Measurements from ENCODE around the gene SLC22A1. TPM values are rescaled to one million over a fixed set of nuclear protein-coding genes. Genes with fewer than 3 reads are reported as not detected.
"Not testable (repeated sequence)": the region's sequence is repeated elsewhere in the genome, so short reads cannot be mapped to it uniquely, and the experiment has no call there.

SLC22A1 gene
- total RNA-seq, 1 donor from 2014 or later: 2.0 TPM

DNA sequence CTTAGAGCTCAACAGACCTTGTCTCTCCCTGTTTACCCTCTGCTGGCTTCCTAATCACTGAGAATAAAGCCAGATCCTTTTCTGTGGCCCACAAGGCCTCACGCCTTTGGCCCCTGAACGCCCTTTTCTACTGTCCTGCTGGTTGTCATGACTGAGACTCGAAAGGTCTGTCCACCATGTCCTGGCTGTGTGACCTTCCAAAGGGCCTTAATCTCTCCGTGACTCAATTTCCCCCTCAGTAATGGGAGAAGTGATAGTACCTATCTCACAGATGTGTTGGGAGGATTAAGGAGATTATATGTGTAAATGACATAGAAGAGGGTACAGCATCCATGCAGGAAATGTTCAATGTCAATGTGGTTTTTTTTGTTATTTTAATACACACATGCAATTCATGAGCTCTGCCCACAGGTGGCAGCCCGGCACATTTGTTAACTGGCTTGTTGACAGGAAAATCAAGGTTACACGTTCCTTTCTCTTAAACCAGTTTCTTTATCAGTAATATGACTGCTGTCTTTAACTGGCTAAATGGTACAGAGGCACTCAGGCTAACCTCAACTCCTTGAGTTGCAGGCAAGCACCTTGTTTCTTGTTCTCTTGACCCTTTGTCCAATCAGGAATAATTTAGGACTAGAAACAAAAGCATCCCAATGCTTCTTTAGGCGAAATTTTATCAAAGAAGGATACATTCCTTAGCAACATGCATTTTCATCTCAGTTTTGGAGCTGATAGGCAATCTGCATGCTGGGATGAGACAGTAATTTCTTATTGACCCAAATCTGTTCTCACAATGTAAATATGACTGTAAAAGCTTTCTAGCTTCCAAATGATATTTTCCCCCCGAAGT, 16.6 kb downstream of the SLC22A1 start:
- peak in 1 of 2 experiments; percentile 59 for DNase-seq (ENCODE audit: low spot score in 2 of 2, unreplicated experiment in 2 of 2)
- Mint-ChIP-seq H3K27me3 (ENCODE audit: low read depth) (no peaks in the 10 kb centered on the region), H3K27ac (peak overlapping the region; percentile 50), H3K36me3 (peaks cover 2% of the 10 kb centered on the region), H3K4me1 (peaks cover 31% of the 10 kb centered on the region), H3K9me3 (no peaks in the 10 kb centered on the region), H3K4me3 (no peak overlapping the region)
- TF ChIP-seq, protein P1, sequence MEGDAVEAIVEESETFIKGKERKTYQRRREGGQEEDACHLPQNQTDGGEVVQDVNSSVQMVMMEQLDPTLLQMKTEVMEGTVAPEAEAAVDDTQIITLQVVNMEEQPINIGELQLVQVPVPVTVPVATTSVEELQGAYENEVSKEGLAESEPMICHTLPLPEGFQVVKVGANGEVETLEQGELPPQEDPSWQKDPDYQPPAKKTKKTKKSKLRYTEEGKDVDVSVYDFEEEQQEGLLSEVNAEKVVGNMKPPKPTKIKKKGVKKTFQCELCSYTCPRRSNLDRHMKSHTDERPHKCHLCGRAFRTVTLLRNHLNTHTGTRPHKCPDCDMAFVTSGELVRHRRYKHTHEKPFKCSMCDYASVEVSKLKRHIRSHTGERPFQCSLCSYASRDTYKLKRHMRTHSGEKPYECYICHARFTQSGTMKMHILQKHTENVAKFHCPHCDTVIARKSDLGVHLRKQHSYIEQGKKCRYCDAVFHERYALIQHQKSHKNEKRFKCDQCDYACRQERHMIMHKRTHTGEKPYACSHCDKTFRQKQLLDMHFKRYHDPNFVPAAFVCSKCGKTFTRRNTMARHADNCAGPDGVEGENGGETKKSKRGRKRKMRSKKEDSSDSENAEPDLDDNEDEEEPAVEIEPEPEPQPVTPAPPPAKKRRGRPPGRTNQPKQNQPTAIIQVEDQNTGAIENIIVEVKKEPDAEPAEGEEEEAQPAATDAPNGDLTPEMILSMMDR (IDR thresholded peaks at IDR 0.05; ENCODE audit: unreplicated experiment): peak; percentile 81

DNA sequence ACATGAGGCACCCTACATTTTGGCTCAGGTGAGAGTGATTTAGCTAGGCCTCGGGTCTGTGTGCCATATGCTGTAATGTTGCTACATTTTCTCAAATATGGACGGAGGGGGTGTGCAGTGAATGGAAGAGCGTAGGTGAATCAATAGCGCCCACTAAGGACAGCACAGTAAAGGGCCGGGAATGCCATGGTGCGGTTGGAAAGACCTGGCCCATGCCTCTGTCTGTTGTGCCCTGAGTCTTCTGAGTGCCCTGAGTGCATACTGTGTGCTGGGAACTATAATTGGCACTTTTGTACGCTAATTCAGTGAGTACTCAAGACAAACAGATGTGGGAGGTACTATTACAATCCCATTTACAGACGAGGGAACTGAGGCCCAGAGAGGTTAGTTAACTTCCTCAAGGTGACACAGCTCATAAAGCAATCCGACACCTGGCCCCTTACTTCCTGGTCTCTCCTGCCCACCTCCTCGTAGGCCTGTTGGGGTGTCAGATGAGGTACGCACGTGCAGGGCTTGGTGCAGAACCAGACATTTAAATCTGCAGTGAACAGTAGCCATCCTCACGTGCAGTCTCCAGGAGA, 17.3 kb downstream of the SLC22A1 start:
- peaks cover 31% of the 10 kb centered on the region for H3K4me1 Mint-ChIP-seq
- H3K27me3 Mint-ChIP-seq (ENCODE audit: low read depth): no peaks in the 10 kb centered on the region
- no peak overlapping the region for H3K4me3 Mint-ChIP-seq
- no peaks in the 10 kb centered on the region for H3K9me3 Mint-ChIP-seq
- TF ChIP-seq, protein P1 (IDR thresholded peaks at IDR 0.05; ENCODE audit: unreplicated experiment): no peak
- no peak for DNase-seq (ENCODE audit: low spot score in 2 of 2, unreplicated experiment in 2 of 2)
- H3K27ac Mint-ChIP-seq: peak overlapping the region; percentile 75
- H3K36me3 Mint-ChIP-seq: peaks cover 4% of the 10 kb centered on the region

DNA sequence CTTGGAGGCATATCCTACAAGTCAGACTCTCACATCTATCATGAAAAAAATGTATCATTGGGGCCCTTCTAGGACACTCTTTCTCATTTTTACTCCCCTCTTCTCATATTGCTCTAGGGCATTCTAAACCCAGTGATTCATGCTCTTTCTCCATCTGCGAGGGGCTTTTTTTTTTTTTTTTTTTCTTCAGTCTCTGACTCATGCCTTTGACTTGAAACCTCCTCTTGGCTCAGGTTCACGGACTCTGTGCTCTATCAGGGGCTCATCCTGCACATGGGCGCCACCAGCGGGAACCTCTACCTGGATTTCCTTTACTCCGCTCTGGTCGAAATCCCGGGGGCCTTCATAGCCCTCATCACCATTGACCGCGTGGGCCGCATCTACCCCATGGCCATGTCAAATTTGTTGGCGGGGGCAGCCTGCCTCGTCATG, 17.8 kb downstream of the SLC22A1 start:
- Mint-ChIP-seq H3K27me3 (ENCODE audit: low read depth) (no peaks in the 10 kb centered on the region), H3K27ac (peak overlapping the region; percentile 75), H3K36me3 (peaks cover 8% of the 10 kb centered on the region), H3K4me3 (no peak overlapping the region), H3K4me1 (peaks cover 31% of the 10 kb centered on the region), H3K9me3 (peaks cover 5% of the 10 kb centered on the region)
- TF ChIP-seq, protein P1 (IDR thresholded peaks at IDR 0.05; ENCODE audit: unreplicated experiment): no peak
- DNase-seq (ENCODE audit: low spot score in 2 of 2, unreplicated experiment in 2 of 2): no peak

DNA sequence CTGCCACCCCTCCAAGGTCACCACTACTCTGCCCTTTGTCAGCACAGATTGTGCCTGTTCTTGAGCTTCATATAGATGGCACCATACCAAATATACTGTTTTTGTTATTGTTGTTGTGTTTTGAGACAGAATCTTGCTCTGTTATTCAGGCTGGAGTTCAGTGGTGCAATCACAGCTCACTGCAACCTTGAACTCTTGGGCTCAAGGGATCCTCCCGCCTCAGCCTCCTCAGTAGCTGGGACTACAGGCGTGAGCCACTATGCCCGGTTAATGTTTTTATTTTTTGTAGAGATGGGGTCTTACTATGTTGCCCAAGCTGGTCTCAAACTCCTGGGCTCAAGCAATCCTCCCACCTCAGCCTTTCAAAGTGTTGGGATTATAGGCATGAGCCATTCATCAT, 18.9 kb downstream of the SLC22A1 start:
- not testable (repeated sequence) for H3K27ac Mint-ChIP-seq; H3K4me3 Mint-ChIP-seq; H3K9me3 Mint-ChIP-seq; DNase-seq (ENCODE audit: low spot score in 2 of 2, unreplicated experiment in 2 of 2); H3K27me3 Mint-ChIP-seq (ENCODE audit: low read depth)
- H3K36me3 Mint-ChIP-seq: peaks cover 15% of the 10 kb centered on the region
- H3K4me1 Mint-ChIP-seq: peaks cover 31% of the 10 kb centered on the region

DNA sequence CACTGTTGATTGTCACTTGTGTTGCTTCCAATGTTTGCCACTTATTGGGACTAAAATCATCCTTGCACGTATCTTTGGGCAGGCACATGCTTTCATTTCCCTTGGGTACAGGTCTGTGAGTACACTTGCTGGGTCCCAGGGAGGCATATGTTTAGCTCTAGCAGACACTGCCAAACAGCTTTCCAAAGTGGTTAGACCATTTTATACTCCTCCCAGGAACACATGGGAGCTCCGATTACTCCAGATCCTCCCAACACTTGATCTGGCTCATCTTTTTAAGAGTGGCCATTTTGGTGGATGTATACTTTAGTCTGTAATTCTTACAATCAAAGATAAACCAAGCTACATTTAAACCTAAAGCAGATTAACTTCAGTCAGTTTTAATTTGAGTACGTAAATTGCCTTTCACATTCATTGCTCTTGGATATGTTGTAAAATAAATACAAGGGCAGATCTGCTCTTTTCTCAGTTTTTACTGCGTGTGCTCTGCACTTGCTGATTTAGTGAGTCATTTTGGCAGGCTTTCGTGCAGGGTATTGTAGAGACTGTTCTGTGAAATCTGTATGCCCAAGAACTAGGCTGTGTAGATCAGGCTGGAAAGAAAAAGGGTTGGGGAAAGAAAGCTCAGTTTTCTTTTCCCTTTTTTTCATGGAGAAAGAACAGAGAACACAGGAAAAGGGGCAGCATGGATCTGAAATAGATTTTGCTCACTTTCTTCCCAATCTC, 19.5 kb downstream of the SLC22A1 start:
- Mint-ChIP-seq H3K4me1 (peaks cover 31% of the 10 kb centered on the region), H3K27me3 (ENCODE audit: low read depth) (no peaks in the 10 kb centered on the region), H3K9me3 (peaks cover 10% of the 10 kb centered on the region), H3K27ac (peak overlapping the region; percentile 65), H3K36me3 (peaks cover 17% of the 10 kb centered on the region), H3K4me3 (no peak overlapping the region)
- DNase-seq (ENCODE audit: low spot score in 2 of 2, unreplicated experiment in 2 of 2): no peak
- TF ChIP-seq, protein P1 (IDR thresholded peaks at IDR 0.05; ENCODE audit: unreplicated experiment): no peak
